NCI-H510A treated with DMSO at 0.1 percent for 48 hours (cell line): ENCODE data around the gene YJU2.
"Not testable (repeated sequence)": the region's sequence is repeated elsewhere in the genome, so short reads cannot be mapped to it uniquely, and the experiment has no call there.

Experiments
- DNase-seq: peaks from one replicate; lab custom pipeline; 2025; lab: John Stamatoyannopoulos, UW

Gene YJU2

GRCh38 chr19:4228765-4229178, 18.1 kb upstream of the YJU2 start:
- DNase-seq, result no peak

- no peak for DNase-seq
Measured at GRCh38 chr19:4229179-4229931, 17.5 kb upstream of the YJU2 start, which contains the start of gene EBI3. Gene EBI3, plus strand, starts transcription at chr19:4229523. Its CDS starts 28 bp downstream, at chr19:4229551.

GRCh38 chr19:4230237-4230636, 16.6 kb upstream of the YJU2 start:
- not testable (repeated sequence) for DNase-seq

- not testable (repeated sequence) for DNase-seq
Measured at GRCh38 chr19:4231521-4231920, 15.4 kb upstream of the YJU2 start.

- not testable (repeated sequence) for DNase-seq
Measured at GRCh38 chr19:4232139-4232538, 14.7 kb upstream of the YJU2 start.

GRCh38 chr19:4232614-4233281, 14.1 kb upstream of the YJU2 start:
- no peak for DNase-seq

GRCh38 chr19:4233282-4233853, 13.5 kb upstream of the YJU2 start:
- no peak for DNase-seq

GRCh38 chr19:4234142-4234861, 12.6 kb upstream of the YJU2 start:
- no peak for DNase-seq

GRCh38 chr19:4234862-4235201, 12.0 kb upstream of the YJU2 start:
- peak; percentile 62 for DNase-seq

GRCh38 chr19:4237510-4237909, 9.4 kb upstream of the YJU2 start:
- not testable (repeated sequence) for DNase-seq

GRCh38 chr19:4238831-4239230, 8.0 kb upstream of the YJU2 start:
- no peak for DNase-seq

- no peak for DNase-seq
Measured at GRCh38 chr19:4241824-4242430, 5.0 kb upstream of the YJU2 start.

- DNase-seq, result not testable (repeated sequence)
Measured at GRCh38 chr19:4245938-4246337, 942 bp upstream of the YJU2 start.

- no peak for DNase-seq
Measured at GRCh38 chr19:4256563-4256962, 9.7 kb downstream of the YJU2 start.

- DNase-seq, result no peak
Measured at GRCh38 chr19:4257025-4257424, 10.1 kb downstream of the YJU2 start.

GRCh38 chr19:4258181-4258580, 11.3 kb downstream of the YJU2 start:
- no peak for DNase-seq

GRCh38 chr19:4260613-4261191, 13.8 kb downstream of the YJU2 start:
- no peak for DNase-seq

GRCh38 chr19:4264812-4265211, 17.9 kb downstream of the YJU2 start:
- no peak for DNase-seq

GRCh38 chr19:4266253-4267000, 19.5 kb downstream of the YJU2 start:
- DNase-seq, result no peak

GRCh38 chr19:4267101-4267900, 20.4 kb downstream of the YJU2 start:
- DNase-seq, result peak; percentile 56
